ENCODE data around the gene SMARCD3. TPM values are rescaled to one million over a fixed set of nuclear protein-coding genes. Genes with fewer than 3 reads are reported as not detected.

SMARCD3 gene
- total and polyA plus RNA-seq, 2 of the 13 experiments (the other 11 are each of a cell fraction or from before 2014, with no cell fraction given), result 0.20 to 0.62 TPM

DNA sequence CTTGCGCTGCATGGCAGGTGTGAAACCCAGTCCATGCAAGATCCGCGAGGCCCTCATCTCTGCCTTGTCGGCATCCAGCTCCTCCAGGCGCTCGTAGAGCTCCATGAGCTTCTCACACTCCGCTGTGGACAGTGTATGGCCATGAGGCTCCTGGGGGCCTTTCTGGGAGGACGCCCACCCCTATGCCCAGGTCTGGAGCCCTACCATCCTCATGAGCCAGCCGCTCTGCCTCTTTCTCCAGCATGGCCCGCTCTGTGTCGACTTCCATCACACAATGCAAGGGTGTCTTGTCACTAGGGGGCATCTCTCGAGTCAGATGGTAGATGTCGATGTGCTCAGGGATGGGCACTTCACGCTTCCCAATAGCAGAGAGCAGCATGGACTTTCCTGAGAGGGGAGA, 24.8 kb downstream of the SMARCD3 start:
- in situ Hi-C loops (cut with HindIII; ENCODE audit: extremely low pct_ligation_motif_present, low pct_unique_long_range_greater_than_20kb), result no loop called here
- ATAC-seq, result no peak
- H3K27me3 ChIP-seq (ENCODE audit: control insufficient read depth in 1 of 2, insufficient read depth in 2 of 2, low read length in 2 of 2), result no peaks in the 10 kb centered on the region
- H3K4me2 ChIP-seq (ENCODE audit: low read depth, low read length), result no peak overlapping the region
- peaks cover 23 to 52% of the 10 kb centered on the region in 2 experiments; a peak in 4 of 5 replicates for H3K36me3 ChIP-seq (replicated peaks in 1 of 2; ENCODE audit: control insufficient read depth in 1 of 2, insufficient read depth in 2 of 2, low read length in 2 of 2)
- H3K9ac ChIP-seq (ENCODE audit: insufficient read depth, low read depth, low read length), result no peak overlapping the region
- POLR2A ChIA-PET, result no interaction called here
- CTCF ChIA-PET (ENCODE audit: low intra/inter-chr PET ratio, low total read pairs), result no interaction called here
- H3K27ac ChIP-seq (ENCODE audit: extremely low read length, insufficient read depth, low read length), result no peak overlapping the region
- H3K79me2 ChIP-seq (ENCODE audit: insufficient read depth, low read length), result peaks cover 16% of the 10 kb centered on the region
- WGBS (ENCODE audit: low lambda C conversion rate), result 98% methylated on average over 9 of the region's 14 CpGs
- H2AFZ ChIP-seq (ENCODE audit: low read length), result no peak overlapping the region
- peak; percentile 63; the same call in 1 of the 2 replicates for TF ChIP-seq ZBTB38 (CRISPR knock-in tag; IDR thresholded peaks at IDR 0.05)
- TF ChIP-seq CREB1 (IDR thresholded peaks at IDR 0.05), result no peak
- no peak for TF ChIP-seq CREB1 (CRISPR knock-in tag; IDR thresholded peaks at IDR 0.05)
- TF ChIP-seq KLF11 (CRISPR knock-in tag; IDR thresholded peaks at IDR 0.05), result no peak
- H4K20me1 ChIP-seq (ENCODE audit: insufficient read depth, low read length), result no peaks in the 10 kb centered on the region
- no peak for FAIRE-seq
- H3K4me1 ChIP-seq (ENCODE audit: insufficient read depth, low read length), result peaks cover 23% of the 10 kb centered on the region
- BruUV-seq (replicated peaks), result no TSS peak
- H3K4me3 ChIP-seq (replicated peaks in 1 of 3; ENCODE audit: insufficient read depth in 1 of 3, low read depth in 2 of 3, low read length in 3 of 3), result no peak overlapping the region
- no peak for DNase-seq (ENCODE audit: low spot score)
- intact Hi-C loops (cut with micrococcal nuclease; ENCODE audit: unreplicated experiment), result no loop called here
- H3K9me3 ChIP-seq (ENCODE audit: low read length), result no peaks in the 10 kb centered on the region

DNA sequence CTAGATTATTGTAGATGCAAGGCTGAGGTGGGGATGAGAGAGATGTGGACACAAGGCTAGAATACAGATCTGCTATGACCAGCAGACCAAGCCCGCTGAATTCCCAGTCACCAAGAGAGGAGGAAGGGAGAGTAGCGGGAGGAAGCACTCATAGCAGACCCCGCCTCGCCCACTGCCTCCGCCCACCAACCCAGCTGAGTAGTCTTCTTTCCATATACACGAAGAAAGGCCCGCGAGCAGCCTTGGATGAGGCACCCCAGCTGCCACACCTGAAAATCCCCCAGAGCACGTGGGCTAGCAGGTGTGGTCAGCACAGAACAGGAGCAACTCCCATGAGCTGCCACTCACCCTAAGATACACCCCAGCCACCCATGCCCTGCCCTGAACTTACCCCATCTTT, 30.3 kb downstream of the SMARCD3 start:
- ATAC-seq, result no peak
- no peak for DNase-seq (ENCODE audit: low spot score)
- 92% methylated on average over 7 of the region's 9 CpGs for WGBS (ENCODE audit: low lambda C conversion rate)
- no peaks in the 10 kb centered on the region for H4K20me1 ChIP-seq (ENCODE audit: insufficient read depth, low read length)
- in situ Hi-C loops (cut with HindIII; ENCODE audit: extremely low pct_ligation_motif_present, low pct_unique_long_range_greater_than_20kb) (no loop called here), intact Hi-C loops (cut with micrococcal nuclease; ENCODE audit: unreplicated experiment) (no loop called here)
- H3K36me3 ChIP-seq (replicated peaks in 1 of 2; ENCODE audit: control insufficient read depth in 1 of 2, insufficient read depth in 2 of 2, low read length in 2 of 2), result peaks cover 34 to 82% of the 10 kb centered on the region in 2 experiments; a peak in 4 of 5 replicates
- no peak overlapping the region for H3K4me2 ChIP-seq (ENCODE audit: low read depth, low read length)
- TF ChIP-seq, protein P1, sequence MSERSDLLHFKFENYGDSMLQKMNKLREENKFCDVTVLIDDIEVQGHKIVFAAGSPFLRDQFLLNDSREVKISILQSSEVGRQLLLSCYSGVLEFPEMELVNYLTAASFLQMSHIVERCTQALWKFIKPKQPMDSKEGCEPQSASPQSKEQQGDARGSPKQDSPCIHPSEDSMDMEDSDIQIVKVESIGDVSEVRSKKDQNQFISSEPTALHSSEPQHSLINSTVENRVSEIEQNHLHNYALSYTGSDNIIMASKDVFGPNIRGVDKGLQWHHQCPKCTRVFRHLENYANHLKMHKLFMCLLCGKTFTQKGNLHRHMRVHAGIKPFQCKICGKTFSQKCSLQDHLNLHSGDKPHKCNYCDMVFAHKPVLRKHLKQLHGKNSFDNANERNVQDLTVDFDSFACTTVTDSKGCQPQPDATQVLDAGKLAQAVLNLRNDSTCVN (CRISPR knock-in tag; IDR thresholded peaks at IDR 0.05; ENCODE audit: borderline replicate concordance), result no peak
- TF ChIP-seq RCOR2 (CRISPR knock-in tag; IDR thresholded peaks at IDR 0.05), result no peak
- TF ChIP-seq SMYD3 (CRISPR knock-in tag; IDR thresholded peaks at IDR 0.05), result no peak
- TF ChIP-seq, protein P2, sequence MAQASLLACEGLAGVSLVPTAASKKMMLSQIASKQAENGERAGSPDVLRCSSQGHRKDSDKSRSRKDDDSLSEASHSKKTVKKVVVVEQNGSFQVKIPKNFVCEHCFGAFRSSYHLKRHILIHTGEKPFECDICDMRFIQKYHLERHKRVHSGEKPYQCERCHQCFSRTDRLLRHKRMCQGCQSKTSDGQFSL (CRISPR knock-in tag; IDR thresholded peaks at IDR 0.05), result no peak
- no peak for TF ChIP-seq ZNF367 (CRISPR knock-in tag; IDR thresholded peaks at IDR 0.05; ENCODE audit: borderline replicate concordance)
- TF ChIP-seq PAF1 (CRISPR knock-in tag; IDR thresholded peaks at IDR 0.05), result no peak
- CTCF ChIA-PET (ENCODE audit: low intra/inter-chr PET ratio, low total read pairs), result no interaction called here
- no peak overlapping the region for H3K9ac ChIP-seq (ENCODE audit: insufficient read depth, low read depth, low read length)
- POLR2A ChIA-PET, result no interaction called here
- H2AFZ ChIP-seq (ENCODE audit: low read length), result no peak overlapping the region
- BruUV-seq (replicated peaks), result no TSS peak
- no peaks in the 10 kb centered on the region for H3K4me1 ChIP-seq (ENCODE audit: insufficient read depth, low read length)
- H3K27ac ChIP-seq (ENCODE audit: extremely low read length, insufficient read depth, low read length), result no peak overlapping the region
- no peak overlapping the region for H3K4me3 ChIP-seq (replicated peaks in 1 of 3; ENCODE audit: insufficient read depth in 1 of 3, low read depth in 2 of 3, low read length in 3 of 3)
- H3K27me3 ChIP-seq (ENCODE audit: control insufficient read depth in 1 of 2, insufficient read depth in 2 of 2, low read length in 2 of 2), result no peaks in the 10 kb centered on the region
- no peaks in the 10 kb centered on the region for H3K9me3 ChIP-seq (ENCODE audit: low read length)
- no peak for FAIRE-seq
- no peaks in the 10 kb centered on the region for H3K79me2 ChIP-seq (ENCODE audit: insufficient read depth, low read length)

Data from HepG2 (cell line).